Stimulated activated CD4-positive, alpha-beta T cell treated with anti-CD3 and anti-CD28 coated beads, Interleukin-2, amount 100 ng/mL, for 24 hours (primary cell): ENCODE measurements around the gene CADM3.

Source experiments
- DNase-seq, 2 donors: peaks; one replicate each; pipeline ENCODE4 v3.0.0-alpha.2; 2020

CADM3 gene

GRCh38 chr1:159208175-159208825 lies 36.9 kb downstream of the CADM3 start:
- DNase-seq = no peak

DNA sequence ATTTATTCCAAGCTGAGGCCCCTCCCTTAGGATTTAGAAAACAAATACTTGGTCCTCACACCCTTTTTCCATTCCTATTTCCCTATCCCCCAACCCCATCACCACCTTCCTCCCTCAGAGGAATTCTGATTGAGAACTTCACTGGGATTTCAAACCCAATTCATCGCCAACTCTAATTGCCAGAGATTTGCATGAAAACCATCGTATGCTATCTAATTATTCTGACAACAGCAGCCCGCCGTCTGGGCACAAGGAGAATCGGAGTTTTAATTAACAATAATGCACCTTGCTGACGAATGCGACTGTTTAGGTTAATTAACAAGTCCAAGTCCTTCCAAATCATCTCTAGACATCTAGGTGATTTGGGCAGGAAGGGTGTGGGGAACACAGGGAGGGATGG lies 37.6 kb downstream of the CADM3 start:
- DNase-seq = no peak

- peak; percentile 69 to 72 for DNase-seq
These were observed 40.1 kb downstream of the CADM3 start for GRCh38 chr1:159211331-159212136.

- no peak for DNase-seq
These were observed 41.2 kb downstream of the CADM3 start for GRCh38 chr1:159212596-159212995.

DNA sequence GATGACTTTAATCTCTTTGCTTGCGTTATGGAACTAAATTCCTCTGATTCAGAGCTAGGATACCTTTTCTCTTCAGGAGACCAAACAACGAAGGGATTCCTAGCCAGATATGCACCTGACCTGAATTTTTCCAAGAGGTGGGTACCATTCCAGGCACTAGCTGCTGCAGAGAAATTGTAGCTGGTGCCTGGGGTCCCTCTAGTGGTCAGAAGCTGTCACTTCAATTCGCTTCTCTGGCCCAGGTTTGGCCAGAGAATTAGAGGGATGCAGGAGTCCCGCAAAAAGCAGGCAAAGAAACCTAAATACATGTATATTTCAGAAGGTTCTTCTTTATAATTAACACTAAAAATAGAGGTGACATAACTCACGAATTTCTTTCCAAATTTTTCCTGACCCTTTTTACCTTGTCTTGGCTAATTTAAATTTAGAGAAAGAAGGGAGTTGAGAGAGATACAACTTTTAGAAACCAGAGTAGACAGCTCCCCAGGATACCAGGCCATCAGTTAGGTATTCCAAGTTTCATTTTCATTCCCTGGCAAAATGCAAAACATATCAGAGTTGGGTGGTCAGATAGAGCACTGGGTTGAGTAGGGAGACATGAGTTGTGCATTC lies 42.8 kb downstream of the CADM3 start:
- peak; percentile 42 to 49 for DNase-seq

- DNase-seq = no peak
These were observed 47.5 kb downstream of the CADM3 start for GRCh38 chr1:159218649-159219636.

DNA sequence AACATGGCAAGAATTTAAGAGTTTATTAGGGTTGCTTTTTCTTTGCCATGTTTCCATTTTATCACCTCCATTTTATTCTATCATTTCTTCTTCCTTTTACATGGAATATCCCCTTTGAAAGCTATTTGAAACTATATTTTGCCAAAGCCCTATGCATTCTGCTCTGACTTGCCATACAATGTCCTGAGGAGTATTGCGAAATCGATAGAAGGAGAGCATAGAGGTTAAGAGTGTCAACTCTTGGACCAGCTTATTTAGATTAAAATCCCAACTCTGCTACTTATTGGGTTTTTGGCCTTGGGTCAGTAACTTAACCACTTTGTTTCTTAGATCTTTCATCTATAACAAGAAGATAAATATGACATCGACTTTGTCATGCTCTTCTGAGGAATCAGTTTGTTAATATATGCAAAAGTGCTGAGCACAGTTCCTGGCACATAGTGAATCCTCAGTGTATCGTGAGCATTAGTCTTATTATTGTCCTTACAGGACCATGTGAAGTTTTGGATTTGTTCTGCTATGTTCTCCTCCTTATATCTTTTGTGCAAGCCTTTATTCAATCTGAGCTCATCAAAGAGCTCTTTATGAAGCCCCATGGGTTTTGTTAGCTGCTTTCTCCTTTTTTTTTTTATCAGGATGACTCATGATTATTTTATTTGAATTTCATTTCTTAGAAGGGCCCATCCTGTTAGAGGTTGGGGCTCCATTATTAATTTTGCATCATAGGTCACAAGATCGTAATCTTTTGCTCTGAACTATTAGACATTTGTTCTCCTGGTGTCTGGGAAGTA lies 50.9 kb downstream of the CADM3 start:
- no peak for DNase-seq

DNA sequence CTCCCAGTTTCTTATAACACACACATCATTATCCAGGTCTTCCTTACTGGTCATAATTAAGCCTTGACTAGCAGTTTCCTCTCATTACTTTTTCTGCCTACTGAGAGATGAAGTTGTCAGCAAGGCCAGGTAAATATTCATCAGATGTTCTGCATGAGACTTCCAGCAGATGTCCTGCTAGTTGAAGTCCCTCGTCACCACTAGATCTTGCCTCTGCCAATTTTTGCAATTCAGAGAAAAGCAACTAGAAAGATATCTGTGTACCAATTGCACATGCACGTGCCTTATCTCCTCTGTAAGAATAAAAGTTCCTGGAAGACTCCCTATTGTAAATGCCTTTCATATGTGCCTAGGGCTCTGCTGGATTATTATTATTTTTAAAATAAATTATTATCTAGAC lies 51.6 kb downstream of the CADM3 start:
- no peak for DNase-seq

- no peak for DNase-seq
These were observed 57.1 kb downstream of the CADM3 start for GRCh38 chr1:159228554-159228953.

- no peak for DNase-seq
These were observed 58.0 kb downstream of the CADM3 start for GRCh38 chr1:159229260-159229885.

- no peak for DNase-seq
These were observed 58.5 kb downstream of the CADM3 start for GRCh38 chr1:159229896-159230295.

DNA sequence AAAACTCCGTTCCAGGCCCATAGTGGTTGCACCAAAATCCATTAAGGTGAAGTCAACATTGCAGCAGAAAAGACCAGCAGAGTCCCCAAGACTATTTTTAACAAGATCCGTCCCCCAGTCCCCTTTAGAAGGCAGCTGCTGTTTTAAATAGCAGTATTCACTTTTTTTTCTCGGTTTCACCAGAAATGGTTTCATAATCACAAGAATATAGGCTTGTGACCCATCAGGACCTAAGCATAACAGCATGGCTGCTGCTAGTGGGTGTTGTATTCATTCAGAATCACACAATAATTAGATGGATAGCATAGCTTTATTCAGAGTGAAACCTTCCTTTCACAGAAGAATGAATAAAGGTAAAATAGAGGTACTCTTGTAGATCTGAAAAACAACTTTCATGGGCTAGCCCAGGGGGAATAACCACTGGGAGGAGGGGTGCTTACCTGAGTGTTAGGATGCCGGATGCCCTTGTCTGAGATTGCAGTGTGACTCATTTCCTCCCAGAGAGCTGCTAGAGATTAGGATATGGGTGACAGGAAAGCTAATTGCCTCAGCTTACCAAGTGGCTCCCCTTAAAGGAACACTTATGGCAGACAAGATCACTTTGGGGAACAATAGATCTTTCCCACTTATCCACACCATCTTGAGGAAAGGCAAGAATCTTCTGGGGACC lies 68.3 kb downstream of the CADM3 start:
- DNase-seq = no peak

DNA sequence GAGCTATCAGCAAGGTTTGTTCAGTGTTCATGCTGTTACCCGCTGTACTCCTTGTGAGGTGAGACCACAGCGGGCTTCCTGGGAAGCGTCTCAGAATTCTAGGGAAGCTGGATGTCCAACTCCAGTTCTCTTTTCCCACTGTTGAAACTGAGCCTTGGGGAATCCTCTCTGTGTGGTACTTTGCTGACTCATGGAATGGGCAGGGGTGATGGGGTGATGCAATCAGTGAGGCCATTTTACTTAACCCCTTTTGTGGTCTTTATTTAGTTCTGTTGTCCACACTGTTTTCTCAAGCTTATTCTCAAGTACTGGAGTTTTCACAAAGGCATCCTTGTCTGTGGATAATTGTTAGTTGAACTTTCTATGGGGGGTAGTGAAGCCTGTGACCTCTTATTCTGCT lies 75.9 kb downstream of the CADM3 start:
- DNase-seq = no peak

DNA sequence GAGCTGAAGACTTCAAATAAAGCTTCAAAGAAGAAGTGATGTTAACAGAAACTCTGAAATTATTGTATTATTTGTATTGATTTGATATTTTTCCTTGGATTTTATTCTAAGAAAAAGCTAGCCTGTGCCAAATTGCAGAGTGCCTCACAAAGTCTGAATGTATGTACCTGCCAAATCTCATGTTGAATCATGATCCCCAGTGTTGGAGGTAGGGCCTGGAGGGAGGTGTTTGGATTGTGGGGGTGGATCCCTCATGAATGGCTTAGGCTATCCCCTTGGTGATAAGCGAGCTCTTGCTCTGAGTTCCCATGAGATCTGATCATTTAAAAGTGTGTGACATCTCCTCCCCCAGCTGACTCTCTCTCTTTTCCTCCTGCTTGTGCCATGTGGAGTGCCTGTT lies 76.9 kb downstream of the CADM3 start:
- DNase-seq = no peak

DNA sequence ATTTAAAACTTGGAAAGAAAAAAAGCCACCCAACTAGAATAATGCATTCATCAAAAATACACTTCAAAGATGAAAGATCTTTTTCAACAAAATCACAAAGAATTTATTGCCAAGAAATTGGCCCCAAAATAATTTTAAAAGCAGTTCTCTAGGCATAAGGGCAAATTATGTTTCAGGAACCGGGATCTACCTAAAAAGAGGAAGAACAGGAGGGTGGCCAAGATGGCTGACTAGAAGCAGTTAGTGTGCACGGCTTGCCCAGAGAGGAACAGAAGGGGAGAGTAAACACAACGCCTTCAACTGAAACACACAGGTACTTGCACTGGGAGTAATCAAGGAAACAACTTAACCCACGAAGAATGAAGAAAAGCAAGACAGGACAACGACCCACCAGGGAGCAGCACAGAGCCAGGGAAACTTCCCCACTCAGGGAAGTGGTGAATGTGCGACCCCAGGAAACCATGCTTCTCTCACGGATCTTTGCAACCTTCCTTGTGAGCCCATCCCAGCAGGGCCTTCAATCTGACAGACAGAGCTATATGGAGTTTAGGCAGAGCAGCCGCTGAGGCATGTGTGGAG lies 79.3 kb downstream of the CADM3 start:
- DNase-seq = no peak
